Limb (tissue), 2 donors: Measurements from ENCODE around the gene FOXC2.

Source experiments
- DNase-seq, 2 donors: peaks; one replicate each; pipeline ENCODE4 v3.0.0-alpha.2; 2016; ENCODE audit errors: extremely low spot score in 2 of 2

Gene FOXC2

GRCh38 chr16:86533076-86533475 lies 33.6 kb upstream of the FOXC2 start:
- DNase-seq, result no peak

DNA sequence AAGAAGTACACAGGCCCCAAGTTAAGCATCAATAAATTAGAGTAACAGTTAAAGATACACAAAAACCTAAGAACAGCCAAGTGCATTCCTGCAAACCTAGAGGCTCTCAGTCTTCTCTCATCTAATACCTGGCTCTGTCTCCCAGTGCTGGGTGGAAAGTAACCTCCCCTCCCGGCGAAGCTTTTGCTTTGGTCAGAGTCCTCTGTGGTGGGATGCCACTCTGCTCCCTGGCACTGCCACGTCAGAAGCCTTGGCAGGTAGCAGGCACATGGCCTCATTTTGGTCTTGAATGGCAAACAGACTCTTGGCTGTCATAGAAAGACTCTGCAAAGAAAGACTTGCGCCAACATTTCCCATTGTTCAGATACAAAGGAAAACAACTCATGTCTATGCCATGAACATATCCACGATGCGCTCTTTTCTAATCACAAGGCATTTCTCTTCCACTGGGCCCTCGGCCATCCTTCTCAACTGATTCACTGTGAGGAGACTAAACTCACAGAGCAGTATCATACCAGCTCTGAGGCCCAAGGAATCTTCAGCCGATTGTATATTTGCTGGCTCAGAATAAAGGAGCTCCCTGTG lies 32.8 kb upstream of the FOXC2 start:
- DNase-seq, result no peak

DNA sequence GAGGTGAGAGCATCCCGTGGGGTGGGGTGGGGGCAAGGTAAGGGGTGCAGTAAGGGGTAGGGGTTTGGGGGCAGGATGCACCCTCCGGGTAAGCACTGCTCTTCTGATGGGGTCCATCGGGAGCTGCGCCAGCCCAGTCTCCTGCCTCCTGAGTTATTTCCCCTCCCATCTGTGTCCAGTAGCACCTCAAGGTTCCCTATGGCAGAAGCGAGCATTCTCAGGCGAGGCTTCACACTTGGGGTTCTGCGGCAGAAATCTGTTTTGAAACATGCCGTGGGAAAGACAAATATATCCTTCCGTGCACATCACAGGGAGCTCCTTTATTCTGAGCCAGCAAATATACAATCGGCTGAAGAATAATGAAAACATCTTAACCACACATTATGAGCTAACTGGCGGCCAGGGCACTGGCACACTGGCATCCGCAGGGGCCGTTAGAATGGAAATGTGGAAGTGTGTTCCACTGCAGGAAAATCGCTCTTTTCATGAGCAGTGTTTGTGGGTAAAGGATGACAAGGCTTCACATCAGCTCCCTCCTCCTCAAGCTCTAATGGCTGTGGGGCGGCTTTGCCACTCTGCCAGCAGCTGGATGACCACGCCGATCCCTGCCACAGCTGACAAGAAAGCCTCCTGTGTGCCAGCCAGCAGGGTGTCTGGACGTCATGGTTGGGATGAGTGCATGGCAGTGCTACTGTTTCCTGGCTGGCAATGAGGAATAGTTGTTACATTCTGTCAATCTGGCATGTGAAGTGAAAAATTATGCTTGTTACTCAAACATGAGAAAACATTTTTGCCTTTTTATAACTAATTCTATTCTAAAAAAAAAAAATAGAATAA lies 31.6 kb upstream of the FOXC2 start:
- no peak for DNase-seq

GRCh38 chr16:86536621-86537020 lies 30.0 kb upstream of the FOXC2 start:
- no peak for DNase-seq

- DNase-seq, result no peak
These were observed 29.1 kb upstream of the FOXC2 start for GRCh38 chr16:86537486-86537885.

- no peak for DNase-seq
These were observed 28.3 kb upstream of the FOXC2 start for GRCh38 chr16:86538196-86538780.

GRCh38 chr16:86540894-86541293 lies 25.7 kb upstream of the FOXC2 start:
- no peak for DNase-seq

DNA sequence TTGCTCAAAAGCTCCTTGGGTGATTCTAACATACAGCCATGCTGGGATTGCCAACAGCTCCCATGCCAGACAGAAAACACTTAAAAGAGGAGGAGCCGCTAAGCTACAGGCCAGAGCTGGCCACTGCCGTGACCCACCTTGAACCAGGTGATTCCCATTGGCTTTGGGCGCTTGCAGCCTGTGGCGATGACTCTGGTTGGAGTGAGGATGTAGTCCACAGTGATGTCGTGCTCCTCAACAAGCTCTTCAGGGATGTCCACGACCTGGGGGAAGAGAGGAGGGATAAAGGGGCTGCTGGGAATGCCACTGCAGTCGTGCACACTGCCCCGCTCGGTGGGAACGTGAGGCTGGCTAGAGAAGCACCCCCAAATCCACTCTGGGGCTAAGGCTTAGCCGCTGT lies 25.1 kb upstream of the FOXC2 start:
- no peak for DNase-seq

GRCh38 chr16:86542756-86543750 lies 23.6 kb upstream of the FOXC2 start:
- DNase-seq, result no peak

GRCh38 chr16:86545481-86545880 lies 21.1 kb upstream of the FOXC2 start:
- no peak for DNase-seq

DNA sequence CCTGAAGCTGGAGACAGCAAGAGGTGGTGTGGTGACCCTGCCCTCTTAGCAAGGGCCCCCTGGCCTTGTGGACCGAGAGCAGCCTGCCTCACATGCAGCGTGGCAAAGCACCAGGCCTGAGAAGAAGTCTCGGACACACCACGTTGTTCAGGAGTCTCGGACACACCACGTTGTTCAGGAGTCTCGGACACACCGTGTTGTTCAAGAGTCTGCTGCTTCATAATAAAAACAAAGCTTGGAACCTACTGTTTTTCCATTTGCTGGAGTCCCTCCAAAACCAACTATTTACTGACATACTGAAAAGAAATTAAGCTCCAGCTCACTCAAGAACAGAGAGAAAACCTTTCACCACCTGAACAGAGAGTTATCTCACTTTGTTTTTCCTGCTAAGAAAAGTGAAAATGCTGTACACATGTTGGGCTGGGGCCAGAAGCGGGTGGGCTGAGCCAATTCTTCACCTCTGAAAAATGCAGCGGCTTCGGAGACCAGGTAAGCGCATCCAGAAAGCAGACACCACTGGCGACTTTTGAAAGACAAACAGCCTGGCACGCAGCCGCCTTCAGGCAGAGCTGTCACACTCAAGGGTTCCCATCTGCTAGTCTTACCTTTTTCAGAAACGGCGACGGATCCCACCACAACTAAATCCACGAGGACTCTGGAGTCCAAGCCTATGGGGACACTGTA lies 20.5 kb upstream of the FOXC2 start:
- no peak for DNase-seq

GRCh38 chr16:86546638-86547013 lies 20.0 kb upstream of the FOXC2 start:
- DNase-seq, result no peak

GRCh38 chr16:86547286-86547685 lies 19.3 kb upstream of the FOXC2 start:
- no peak for DNase-seq

- no peak for DNase-seq
These were observed 17.3 kb upstream of the FOXC2 start for GRCh38 chr16:86549076-86549892.

- DNase-seq, result no peak
These were observed 16.8 kb upstream of the FOXC2 start for GRCh38 chr16:86549893-86550190.

GRCh38 chr16:86550281-86550680 lies 16.3 kb upstream of the FOXC2 start:
- DNase-seq, result no peak

DNA sequence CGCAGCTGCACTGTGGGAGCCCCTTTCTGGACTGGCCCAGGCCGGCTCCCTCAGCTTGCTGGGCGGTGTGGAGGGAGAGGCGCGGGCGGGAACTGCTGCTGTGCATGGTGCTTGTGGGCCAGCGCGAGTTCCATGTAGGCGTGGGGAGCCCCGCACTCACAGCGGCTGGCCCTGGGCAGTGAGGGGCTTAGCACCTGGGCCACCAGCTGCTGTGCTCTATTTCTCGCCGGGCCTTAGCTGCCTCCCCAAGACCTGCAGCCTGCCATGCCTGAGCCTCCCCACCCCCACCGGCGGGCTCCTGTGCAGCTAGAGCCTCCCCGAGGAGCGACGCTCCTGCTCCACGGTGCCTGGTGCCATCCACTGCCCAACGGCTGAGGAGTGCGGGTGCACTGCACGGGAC lies 13.3 kb upstream of the FOXC2 start:
- no peak for DNase-seq

DNA sequence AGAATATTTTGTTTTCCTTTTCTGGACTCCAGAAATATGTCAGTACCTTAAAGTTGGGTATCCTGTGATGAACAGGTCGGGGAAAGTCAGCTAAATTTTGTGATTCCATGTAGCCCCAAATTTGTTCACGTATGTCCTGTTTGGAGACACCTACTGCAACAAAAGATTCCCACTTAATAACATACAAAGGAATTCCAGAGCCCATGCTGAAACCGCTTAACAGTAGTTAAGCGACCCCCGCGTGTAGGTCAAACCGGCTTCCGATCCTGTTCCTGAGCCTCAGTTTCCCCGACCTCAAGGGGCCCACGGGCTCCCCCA lies 12.1 kb upstream of the FOXC2 start:
- no peak for DNase-seq

DNA sequence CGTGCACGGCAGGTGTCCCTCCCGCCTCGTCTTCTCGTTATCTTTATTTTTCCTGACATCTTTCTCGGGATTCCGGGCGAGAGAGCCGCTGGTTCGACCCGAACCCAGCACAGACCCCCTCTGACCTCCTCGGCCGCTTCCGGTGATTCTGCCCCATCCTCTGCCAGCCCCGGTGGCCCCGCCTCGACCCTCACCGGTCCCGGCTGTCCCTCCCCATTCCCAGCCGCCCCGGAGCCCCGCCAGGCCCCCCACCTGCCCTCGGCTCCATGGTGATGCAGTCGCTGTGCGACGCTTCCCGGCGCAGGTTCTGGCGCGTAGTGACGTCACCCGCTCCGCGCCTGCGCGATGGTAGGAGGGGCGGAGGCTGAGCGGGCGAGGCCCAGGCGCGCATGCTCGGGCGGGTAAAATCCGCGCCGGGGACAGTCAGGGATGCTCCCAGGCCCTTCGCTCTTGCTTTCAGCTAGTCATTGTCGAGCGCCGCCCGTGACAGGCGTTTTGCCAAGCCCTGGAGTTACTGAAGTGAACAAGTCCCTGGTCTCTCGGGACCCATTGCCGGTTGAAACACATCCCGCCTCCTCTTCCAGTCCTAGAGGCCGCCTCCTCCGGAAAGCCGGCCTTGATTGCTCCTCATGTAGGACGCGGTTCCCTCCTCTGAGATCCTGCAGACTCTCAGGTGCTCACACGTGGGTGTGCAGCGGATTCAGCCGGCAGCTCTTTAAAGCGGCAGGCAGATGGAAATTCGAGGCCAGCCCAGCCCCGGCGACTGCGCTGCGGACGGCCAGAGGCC lies 11.5 kb upstream of the FOXC2 start, which contains the start of gene MTHFSD:
MTHFSD (minus strand) TSS at position 319 of the 787 bp plus-strand sequence; CDS start at position 268, 51 bp downstream.
- DNase-seq, result peak; percentile 94 to 98

- DNase-seq, result no peak
These were observed 10.9 kb upstream of the FOXC2 start for GRCh38 chr16:86555704-86556075.
